ENCODE data around the gene AFF4. TPM values are rescaled to one million over a fixed set of nuclear protein-coding genes. Genes with fewer than 3 reads are reported as not detected.
A peak's percentile ranks its signal among the peaks of the same experiment; 100 is the strongest.

Gene AFF4
- total and polyA plus RNA-seq, 2 donors (not counting 1 experiment from before 2014, with no cell fraction given) = 16.2 to 81.5 TPM

- Histone ChIP-seq H3K79me2 (ENCODE audit: control insufficient read depth, insufficient read depth, low read length) (peaks cover 57% of the 10 kb centered on the region), H3K36me3 (replicated peaks in 1 of 2; ENCODE audit: control extremely low read depth in 1 of 2, control insufficient read depth in 1 of 2, extremely low read depth in 1 of 2, insufficient read depth in 2 of 2, low read length in 1 of 2) (peaks cover 0 to 9% of the 10 kb centered on the region in 2 experiments), H3K9ac (ENCODE audit: low read length) (peak overlapping the region; percentile 87), H3K9me3 (ENCODE audit: control extremely low read depth in 1 of 3, control insufficient read depth in 2 of 3, insufficient read depth in 1 of 3, low read length in 2 of 3) (no peaks in the 10 kb centered on the region), H2AFZ (ENCODE audit: insufficient read depth, low read depth, low read length, poor library complexity, severe bottlenecking) (peak overlapping the region; percentile 87), H3K27me3 (replicated peaks in 1 of 4; ENCODE audit: control extremely low read depth in 1 of 4, control insufficient read depth in 3 of 4, insufficient read depth in 4 of 4, low read length in 3 of 4) (no peaks in the 10 kb centered on the region), H3K4me3 (ENCODE audit: control extremely low read depth in 1 of 5, extremely low read depth in 1 of 5, insufficient read depth in 1 of 5, low read depth in 2 of 5, low read length in 4 of 5) (peak overlapping the region; percentile 63 to 95 (median 83)), H3K27ac (ENCODE audit: low read length in 2 of 2) (peak overlapping the region; percentile 92 to 97), H3K4me1 (ENCODE audit: control insufficient read depth in 2 of 2, insufficient read depth in 2 of 2, low read length in 2 of 2) (peaks cover 17 to 26% of the 10 kb centered on the region in 2 donors), H4K20me1 (ENCODE audit: control insufficient read depth, insufficient read depth, low read length, poor library complexity, severe bottlenecking) (peaks cover 54% of the 10 kb centered on the region), H3K4me2 (replicated peaks; ENCODE audit: low read depth, low read length, poor library complexity, severe bottlenecking) (peak overlapping the region; percentile 86)
- 0% methylated on average over 6 of the region's 21 CpGs for WGBS (ENCODE audit: insufficient coverage)
- TF ChIP-seq EZH2 (IDR thresholded peaks at IDR 0.05; ENCODE audit: borderline replicate concordance, insufficient read depth, low read depth, low read length, poor library complexity, severe bottlenecking) (no peak), CTCF (IDR thresholded peaks at IDR 0.05) (no peak)
- Mint-ChIP-seq H3K27ac (peak overlapping the region; percentile 94), H3K4me3 (peak overlapping the region; percentile 97), H3K9me3 (ENCODE audit: insufficient read depth) (no peaks in the 10 kb centered on the region), H3K27me3 (no peaks in the 10 kb centered on the region), H3K4me1 (peaks cover 33% of the 10 kb centered on the region)
- DNase-seq = peak; percentile 62
- CTCF ChIA-PET = interaction anchor here (2.0 to 2.2 kb wide), 2 partner anchors 89 to 143 kb away, joined by 5 to 6 read pairs; partner anchors contain the start of gene HSPA4
- POLR2A ChIA-PET = interaction anchor here (0.6 to 2.4 kb wide), 10 partner anchors 9 to 1406 kb away, joined by 3 to 49 read pairs (median 4); partner anchors contain the start of genes HSPA4 and ZCCHC10
- intact Hi-C loops (cut with micrococcal nuclease) = loop anchor here (1.0 to 5.0 kb wide), 5 partner anchors 64 to 1565 kb away; partner anchors contain the start of genes C5orf15, JADE2 and ZCCHC10
- no peak for ATAC-seq (ENCODE audit: low read depth)
Observed at GRCh38 chr5:132962429-132963021, 909 bp downstream of the AFF4 start.

- peaks cover 0 to 9% of the 10 kb centered on the region in 2 experiments for H3K36me3 ChIP-seq (replicated peaks in 1 of 2; ENCODE audit: control extremely low read depth in 1 of 2, control insufficient read depth in 1 of 2, extremely low read depth in 1 of 2, insufficient read depth in 2 of 2, low read length in 1 of 2)
- ChIA-PET CTCF (interaction anchor here (2.2 kb wide), 1 partner anchor 90 kb away, joined by 6 read pairs; the partner anchor contains the start of gene HSPA4), POLR2A (interaction anchor here (1.0 to 2.4 kb wide), 4 partner anchors 29 to 90 kb away, joined by 7 to 49 read pairs (median 14); partner anchors contain the start of genes HSPA4 and ZCCHC10)
- Mint-ChIP-seq H3K9me3 (ENCODE audit: insufficient read depth) (no peaks in the 10 kb centered on the region), H3K27ac (peak overlapping the region; percentile 94), H3K27me3 (no peaks in the 10 kb centered on the region), H3K4me3 (peak overlapping the region; percentile 97), H3K4me1 (peaks cover 34% of the 10 kb centered on the region)
- peak overlapping the region; percentile 87 for H2AFZ ChIP-seq (ENCODE audit: insufficient read depth, low read depth, low read length, poor library complexity, severe bottlenecking)
- peak overlapping the region; percentile 87 for H3K9ac ChIP-seq (ENCODE audit: low read length)
- H3K4me3 ChIP-seq (ENCODE audit: control extremely low read depth in 1 of 5, extremely low read depth in 1 of 5, insufficient read depth in 1 of 5, low read depth in 2 of 5, low read length in 4 of 5) = peak overlapping the region; percentile 63 to 95 (median 83)
- peak overlapping the region; percentile 86 for H3K4me2 ChIP-seq (replicated peaks; ENCODE audit: low read depth, low read length, poor library complexity, severe bottlenecking)
- no peak for ATAC-seq (ENCODE audit: low read depth)
- H4K20me1 ChIP-seq (ENCODE audit: control insufficient read depth, insufficient read depth, low read length, poor library complexity, severe bottlenecking) = peaks cover 60% of the 10 kb centered on the region
- no peaks in the 10 kb centered on the region for H3K9me3 ChIP-seq (ENCODE audit: control extremely low read depth in 1 of 3, control insufficient read depth in 2 of 3, insufficient read depth in 1 of 3, low read length in 2 of 3)
- intact Hi-C loops (cut with micrococcal nuclease) = loop anchor here (2.0 to 5.0 kb wide), 3 partner anchors 143 to 1565 kb away; partner anchors contain the start of genes C5orf15 and JADE2
- DNase-seq = no peak
- TF ChIP-seq EZH2 (IDR thresholded peaks at IDR 0.05; ENCODE audit: borderline replicate concordance, insufficient read depth, low read depth, low read length, poor library complexity, severe bottlenecking) (no peak), CTCF (IDR thresholded peaks at IDR 0.05) (no peak)
- no CpG with 5 or more reads among the region's 5 CpGs for WGBS (ENCODE audit: insufficient coverage)
- H3K27ac ChIP-seq (ENCODE audit: low read length in 2 of 2) = peak overlapping the region; percentile 92 to 97
- peaks cover 63% of the 10 kb centered on the region for H3K79me2 ChIP-seq (ENCODE audit: control insufficient read depth, insufficient read depth, low read length)
- H3K4me1 ChIP-seq (ENCODE audit: control insufficient read depth in 2 of 2, insufficient read depth in 2 of 2, low read length in 2 of 2) = peaks cover 17 to 29% of the 10 kb centered on the region in 2 donors
- H3K27me3 ChIP-seq (replicated peaks in 1 of 4; ENCODE audit: control extremely low read depth in 1 of 4, control insufficient read depth in 3 of 4, insufficient read depth in 4 of 4, low read length in 3 of 4) = no peaks in the 10 kb centered on the region
Observed at GRCh38 chr5:132961887-132962286, 1.5 kb downstream of the AFF4 start.

Data from B cell (primary cell).